GM12872 (cell line): ENCODE data around the gene GULP1.

Experiments used
- CTCF ChIP-seq: IDR thresholded peaks from 3 replicates; pipeline ENCODE4 v1.5.1; 2011; ENCODE audit warnings: low read depth, mild to moderate bottlenecking, low read length, moderate library complexity; ENCODE audit not compliant: insufficient read depth

Gene GULP1

DNA sequence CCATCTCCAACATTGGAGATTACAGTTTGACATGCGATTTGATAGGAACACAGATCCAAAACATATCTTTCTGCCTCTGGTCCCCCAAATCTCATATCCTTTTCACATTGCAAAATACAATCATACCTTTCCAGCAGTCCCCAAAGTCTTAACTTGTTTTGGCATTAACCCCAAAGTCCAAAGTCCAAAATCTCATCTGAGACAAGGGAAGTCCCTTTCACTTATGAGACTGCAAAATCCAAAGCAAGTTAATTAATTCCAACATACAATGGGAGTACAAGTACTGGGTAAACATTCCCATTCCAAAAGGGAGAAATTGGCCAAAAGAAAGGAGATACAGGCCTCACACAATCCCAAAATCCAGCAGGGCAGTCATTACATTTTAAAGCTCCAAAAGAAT is 265.4 kb downstream of the GULP1 start:
- no peak for TF ChIP-seq CTCF

DNA sequence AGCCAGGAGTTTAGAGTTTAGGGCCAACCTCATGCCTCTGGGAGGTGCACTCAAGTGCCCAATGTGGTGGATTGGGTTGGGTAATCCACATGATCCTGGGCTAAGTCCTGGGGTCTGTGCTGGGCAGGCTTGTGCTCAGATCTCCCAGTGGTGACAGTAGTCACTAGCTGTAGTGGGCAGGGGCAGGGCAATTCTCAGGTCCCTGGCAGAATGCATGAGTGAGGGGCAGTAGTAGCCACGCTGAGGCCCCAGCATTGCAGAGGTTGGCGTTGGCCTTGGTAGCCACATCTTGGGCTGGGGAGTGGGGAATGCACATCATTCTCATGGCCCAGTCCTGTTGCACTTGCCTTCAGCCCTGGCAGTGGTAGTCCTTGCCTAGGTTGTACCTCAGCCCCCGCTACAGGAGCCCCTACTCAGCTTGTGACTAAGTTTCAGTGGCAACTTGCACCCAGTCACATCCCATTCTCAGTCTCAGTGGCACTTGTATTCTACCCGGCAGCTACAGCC is 269.9 kb downstream of the GULP1 start:
- TF ChIP-seq CTCF, result no peak

GRCh38 chr2:188569431-188570165 is 277.9 kb downstream of the GULP1 start:
- TF ChIP-seq CTCF, result no peak

- no peak for TF ChIP-seq CTCF
These were observed 278.7 kb downstream of the GULP1 start for GRCh38 chr2:188570370-188570769.

- no peak for TF ChIP-seq CTCF
These were observed 280.0 kb downstream of the GULP1 start for GRCh38 chr2:188571543-188572303.

- no peak for TF ChIP-seq CTCF
These were observed 280.9 kb downstream of the GULP1 start for GRCh38 chr2:188572592-188572991.

- TF ChIP-seq CTCF, result no peak
These were observed 281.8 kb downstream of the GULP1 start for GRCh38 chr2:188573453-188573852.
